HG03378 (cell line): ENCODE data around the gene ADM2.
"Not testable (repeated sequence)": the region's sequence is repeated elsewhere in the genome, so short reads cannot be mapped to it uniquely, and the experiment has no call there.

ENCODE experiments used
- ATAC-seq: cut with Tn5 transposase; IDR thresholded peaks from one replicate; pipeline ENCODE4 v1.9.1; 2021; ENCODE audit warnings: mild to moderate bottlenecking, moderate library complexity; ENCODE audit not compliant: unreplicated experiment

The ADM2 gene

DNA sequence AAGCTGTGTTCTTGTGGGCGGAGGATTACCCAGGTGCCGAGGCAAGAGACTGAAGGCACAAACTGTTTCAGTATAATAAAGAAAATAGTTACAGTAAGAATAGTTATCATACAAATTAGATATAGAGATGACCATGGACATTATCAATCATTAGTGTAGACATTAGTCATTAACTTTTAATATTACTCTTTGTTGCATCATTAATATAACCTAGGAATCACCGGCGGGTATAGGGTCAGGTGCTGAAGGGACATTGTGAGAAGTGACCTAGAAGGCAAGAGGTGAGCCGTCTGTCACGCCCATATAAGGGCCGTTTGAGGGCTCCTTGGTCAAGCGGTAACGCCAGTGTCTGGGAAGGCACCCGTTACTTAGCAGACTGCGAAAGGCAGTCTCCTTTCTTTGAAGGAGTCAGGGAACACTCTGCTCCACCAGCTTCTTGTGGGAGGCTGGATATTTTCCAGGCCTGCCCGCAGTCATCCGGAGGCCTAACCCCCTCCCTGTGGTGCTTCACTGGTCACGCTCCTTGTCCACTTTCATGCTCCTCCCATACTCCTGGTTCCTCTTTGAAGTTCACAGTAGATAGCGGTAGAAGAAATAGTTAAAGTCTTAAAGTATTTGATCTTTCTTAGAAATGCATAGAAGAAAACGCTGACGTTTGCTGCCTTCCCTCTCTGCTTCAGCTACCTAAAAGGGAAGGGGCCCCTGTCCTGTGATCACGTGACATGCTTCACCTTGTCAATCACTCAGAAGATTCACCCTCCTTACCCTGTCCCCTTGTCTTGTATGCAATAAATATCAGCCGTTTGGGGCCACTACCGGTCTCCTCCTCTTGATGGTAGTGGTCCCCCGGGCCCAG is 52.7 kb downstream of the ADM2 start:
- not testable (repeated sequence) for ATAC-seq

DNA sequence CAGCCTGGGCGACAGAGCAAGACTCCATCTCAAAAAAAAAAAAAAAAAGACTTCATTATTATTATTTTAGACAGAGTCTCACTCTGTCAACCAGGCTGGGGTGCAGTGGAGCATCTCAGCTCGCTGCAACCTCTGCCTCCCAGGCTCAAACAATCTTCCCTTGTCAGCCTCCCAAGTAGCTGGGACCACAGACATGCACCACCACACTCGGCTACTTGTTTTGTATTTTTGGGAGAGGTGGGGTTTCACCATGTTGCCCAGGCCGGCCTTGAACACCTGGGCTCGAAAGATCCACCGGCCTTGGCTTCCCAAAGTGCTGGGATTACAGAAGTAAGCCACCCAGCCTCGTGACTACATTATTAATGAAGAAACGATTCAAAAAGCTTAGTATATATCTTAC is 53.8 kb downstream of the ADM2 start:
- no peak for ATAC-seq
